CD4-positive, alpha-beta T cell treated with Interleukin-17A for 4 hours (primary cell): ENCODE data around the gene DHCR24.
"Not testable (repeated sequence)": the region's sequence is repeated elsewhere in the genome, so short reads cannot be mapped to it uniquely, and the experiment has no call there.

Experiments
- DNase-seq: peaks from one replicate; pipeline ENCODE4 v3.0.0-alpha.2; 2020; ENCODE audit warnings: mixed read lengths

DHCR24 gene

GRCh38 chr1:54886724-54887664, at the start of gene DHCR24:
Gene DHCR24 (minus strand): TSS chr1:54887195. CDS start chr1:54887119, 76 bp downstream.
- DNase-seq = peak; percentile 76

- DNase-seq = no peak
These were observed 49.8 kb upstream of the DHCR24 start for GRCh38 chr1:54936791-54937190.

- no peak for DNase-seq
These were observed 47.9 kb upstream of the DHCR24 start for GRCh38 chr1:54934869-54935268.

- DNase-seq = not testable (repeated sequence)
These were observed 47.1 kb upstream of the DHCR24 start for GRCh38 chr1:54934081-54934480.

GRCh38 chr1:54931275-54931840, 44.4 kb upstream of the DHCR24 start:
- DNase-seq = no peak

- DNase-seq = no peak
These were observed 42.7 kb upstream of the DHCR24 start for GRCh38 chr1:54929700-54930099.

GRCh38 chr1:54928327-54928726, 41.3 kb upstream of the DHCR24 start:
- no peak for DNase-seq

GRCh38 chr1:54927472-54928240, 40.7 kb upstream of the DHCR24 start:
- DNase-seq = no peak

GRCh38 chr1:54926970-54927369, 40.0 kb upstream of the DHCR24 start:
- no peak for DNase-seq

GRCh38 chr1:54922921-54923421, 36.0 kb upstream of the DHCR24 start:
- no peak for DNase-seq

GRCh38 chr1:54922040-54922761, 35.2 kb upstream of the DHCR24 start:
- no peak for DNase-seq

- DNase-seq = no peak
These were observed 32.7 kb upstream of the DHCR24 start for GRCh38 chr1:54919367-54920359.

- not testable (repeated sequence) for DNase-seq
These were observed 24.1 kb upstream of the DHCR24 start for GRCh38 chr1:54911076-54911475.

- no peak for DNase-seq
These were observed 19.6 kb upstream of the DHCR24 start for GRCh38 chr1:54906586-54906985.

GRCh38 chr1:54904476-54905048, 17.6 kb upstream of the DHCR24 start:
- DNase-seq = no peak

- DNase-seq = no peak
These were observed 7.3 kb upstream of the DHCR24 start for GRCh38 chr1:54894271-54894670.

GRCh38 chr1:54892586-54892985, 5.6 kb upstream of the DHCR24 start:
- no peak for DNase-seq

GRCh38 chr1:54889132-54889725, 2.2 kb upstream of the DHCR24 start:
- no peak for DNase-seq

GRCh38 chr1:54888080-54888733, 1.2 kb upstream of the DHCR24 start:
- no peak for DNase-seq

- DNase-seq = no peak
These were observed 673 bp upstream of the DHCR24 start for GRCh38 chr1:54887665-54888071.
